Activated gamma-delta T cell (primary cell): ENCODE measurements around the gene FAM13A.
"Not testable (repeated sequence)": the region's sequence is repeated elsewhere in the genome, so short reads cannot be mapped to it uniquely, and the experiment has no call there.

Experiments used
- DNase-seq: peaks from one replicate; lab custom pipeline; 2025; lab: John Stamatoyannopoulos, UW

FAM13A gene

DNA sequence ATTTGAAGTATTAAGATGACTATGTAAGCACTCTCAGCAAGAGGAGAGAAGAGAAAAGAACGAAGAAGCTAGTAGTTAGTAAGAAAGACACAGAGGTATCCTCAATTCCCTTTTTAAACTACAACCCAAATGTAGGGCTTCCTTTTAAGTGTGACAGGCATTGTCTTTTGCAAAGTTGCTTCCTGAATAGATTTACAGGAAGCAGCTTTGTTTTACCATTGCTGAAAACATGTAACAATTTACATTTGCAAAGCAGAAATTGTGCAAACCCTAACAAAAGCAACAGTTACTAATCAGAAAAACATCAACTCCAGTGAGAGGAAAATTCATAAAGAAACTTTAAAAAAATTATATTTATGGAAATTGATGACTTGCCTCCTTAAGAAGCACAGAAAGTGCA, 96.4 kb downstream of the FAM13A start:
- no peak for DNase-seq

DNA sequence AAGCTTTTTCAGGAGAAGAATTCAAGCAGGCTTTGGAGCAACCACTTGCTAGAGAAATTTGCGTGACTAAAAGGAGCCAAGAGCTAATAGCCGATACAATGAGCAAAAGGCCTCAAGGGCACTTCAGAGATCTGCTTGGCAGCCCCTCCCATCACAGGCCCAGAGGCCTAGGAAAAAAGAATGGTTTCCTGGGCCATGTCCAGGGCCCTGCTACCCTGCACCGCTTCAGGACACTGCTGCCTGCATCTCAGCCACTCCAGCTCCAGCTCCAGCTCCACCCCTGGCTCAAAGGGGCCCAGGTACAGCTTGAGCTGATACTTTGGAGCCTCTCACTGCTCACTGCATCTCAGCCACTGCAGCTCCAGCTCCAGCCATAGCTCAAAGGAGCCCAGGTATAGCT, 98.9 kb downstream of the FAM13A start:
- DNase-seq = no peak

DNA sequence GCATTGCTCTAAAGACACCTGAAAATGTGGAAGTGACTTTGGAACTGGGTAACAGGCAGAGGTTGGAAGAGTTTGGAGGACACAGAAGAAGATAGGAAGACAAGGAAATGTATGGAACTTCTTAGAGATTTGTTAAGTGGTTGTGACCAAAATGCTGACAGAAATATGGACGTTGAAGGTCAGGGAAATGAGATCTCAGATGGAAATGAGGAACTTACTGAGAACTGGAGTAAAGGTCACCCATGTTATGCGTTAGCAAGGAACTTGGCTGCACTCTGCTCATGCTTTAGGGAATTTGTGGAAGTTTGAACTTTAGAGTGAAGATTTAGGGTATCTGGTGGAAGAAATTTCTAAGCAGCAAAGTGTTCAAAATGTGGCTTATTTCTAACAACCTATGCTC, 99.4 kb downstream of the FAM13A start:
- DNase-seq = no peak

DNA sequence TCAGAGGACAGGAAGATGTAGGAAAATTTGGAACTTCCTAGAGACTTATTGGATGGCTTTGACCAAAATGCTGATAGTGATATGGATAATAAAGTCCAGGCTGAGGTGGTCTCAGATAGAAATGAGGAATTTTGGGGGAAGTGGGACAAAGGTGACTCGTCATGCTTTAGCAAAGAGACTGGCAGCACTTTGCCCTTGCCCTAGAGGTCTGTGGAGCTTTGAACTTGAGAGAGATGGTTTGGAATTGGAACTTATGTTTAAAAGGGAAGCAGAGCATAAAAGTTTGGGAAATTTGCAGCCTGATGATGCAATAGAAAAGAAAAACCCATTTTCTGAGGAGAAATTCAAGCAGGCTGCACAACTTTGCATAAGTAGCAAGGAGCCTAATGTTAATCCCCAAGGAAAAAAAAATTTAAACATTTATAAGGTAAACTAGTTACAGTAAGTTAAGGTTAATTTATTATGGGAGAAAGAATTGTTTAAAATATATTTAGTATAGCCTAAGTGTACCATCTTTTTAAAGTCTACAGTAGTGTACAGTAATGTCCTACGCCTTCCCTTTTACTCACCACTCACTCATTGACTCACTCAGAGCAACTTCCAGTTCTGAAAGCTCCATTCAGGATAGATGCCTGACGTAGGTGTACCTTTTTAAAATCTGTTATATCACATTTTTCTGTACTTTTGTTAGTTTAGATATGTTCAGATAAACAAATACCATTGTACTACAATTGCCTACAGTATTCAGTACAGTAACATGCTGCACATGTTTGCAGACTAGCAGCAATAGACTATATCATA, 101.2 kb downstream of the FAM13A start:
- DNase-seq = no peak

DNA sequence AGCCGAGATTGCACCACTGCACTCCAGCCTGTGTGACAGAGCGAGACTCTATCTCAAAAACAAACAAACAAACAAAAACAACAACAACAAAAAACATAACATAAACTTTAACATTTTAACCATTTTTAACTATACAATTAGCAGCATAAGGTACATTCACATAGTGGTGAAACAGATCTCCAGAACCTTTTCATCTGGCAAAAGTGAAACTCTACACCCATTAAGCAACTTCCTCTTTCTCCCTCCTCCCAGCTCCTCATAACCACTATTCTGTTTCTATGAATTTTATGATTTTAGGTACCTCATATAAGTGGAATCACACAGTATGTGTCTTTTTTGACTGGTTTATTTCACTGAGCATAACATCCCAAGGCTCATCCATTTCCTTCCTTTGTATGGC, 103.6 kb downstream of the FAM13A start:
- no peak for DNase-seq

DNA sequence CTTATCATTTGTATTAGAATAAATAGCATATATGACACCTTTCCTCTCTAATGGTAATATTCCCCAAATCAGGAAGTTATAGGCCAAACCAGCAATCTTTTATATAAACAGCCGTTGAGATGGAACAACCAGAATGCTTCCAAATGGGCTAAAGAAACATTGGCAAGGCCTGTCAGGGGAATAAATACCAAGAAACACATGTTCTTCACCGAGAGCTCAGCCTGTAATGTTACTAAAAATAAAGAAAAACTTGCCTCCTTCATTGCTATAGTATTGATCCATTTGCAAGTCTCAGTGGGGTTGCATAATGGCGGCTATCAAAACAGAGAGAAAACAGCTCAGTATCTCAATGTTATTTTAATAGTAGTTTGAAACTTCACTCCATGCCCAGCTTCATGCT, 104.9 kb downstream of the FAM13A start:
- no peak for DNase-seq

DNA sequence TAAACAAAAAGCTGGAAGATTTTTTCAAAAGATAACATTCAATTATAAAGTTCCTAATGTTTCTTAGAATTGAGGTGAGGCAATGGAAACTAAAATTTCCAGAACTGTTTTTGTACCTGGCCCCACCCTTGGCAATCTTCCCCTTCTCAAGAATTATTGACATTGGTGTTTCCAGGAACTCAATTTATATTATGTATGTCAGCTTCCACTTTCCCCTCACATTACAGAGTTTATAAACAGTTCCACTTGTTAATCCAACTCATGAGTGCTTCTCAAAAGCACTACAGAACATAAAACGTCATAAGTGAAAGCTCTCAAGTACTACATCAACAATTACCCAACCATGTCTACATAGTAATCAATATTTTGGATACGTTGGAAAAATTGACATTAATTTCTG, 107.4 kb downstream of the FAM13A start:
- DNase-seq = no peak

DNA sequence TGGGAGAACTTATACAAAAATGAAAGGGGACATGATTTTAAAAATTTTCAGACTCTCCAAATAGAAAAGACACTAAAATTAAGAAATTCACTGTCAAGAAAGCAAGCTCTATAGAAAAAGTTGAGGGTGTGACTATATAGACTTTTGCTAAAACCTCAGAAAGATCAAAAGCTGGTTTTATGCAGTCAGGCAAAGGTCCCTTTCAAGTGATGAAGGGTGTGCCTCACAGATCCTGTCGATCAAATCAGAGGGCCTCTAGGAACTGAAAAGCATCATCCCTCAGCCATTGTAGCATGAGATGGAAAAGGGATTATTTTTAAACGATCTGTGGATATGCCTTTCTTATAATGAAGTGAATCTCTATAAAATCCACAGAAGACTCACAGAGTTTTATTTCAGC, 116.5 kb downstream of the FAM13A start:
- no peak for DNase-seq

DNA sequence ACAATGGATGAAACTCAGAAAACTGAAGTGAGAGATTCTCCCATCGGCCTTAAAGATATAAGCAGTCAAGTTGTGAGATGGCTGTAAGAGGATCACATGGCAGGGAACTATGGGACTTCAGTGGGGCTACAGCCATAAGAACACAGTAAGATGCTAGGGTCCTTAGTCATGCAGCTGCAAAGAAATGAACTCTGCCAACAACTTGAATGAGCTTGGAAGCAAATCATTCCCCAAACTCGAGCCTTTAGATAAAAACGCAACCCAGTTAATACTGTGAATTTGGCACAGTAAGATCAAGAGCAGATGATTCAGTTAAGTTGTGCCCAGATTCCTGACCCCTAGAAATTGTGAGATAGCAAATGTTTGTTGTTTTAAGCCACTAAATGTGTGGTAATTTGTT, 117.3 kb downstream of the FAM13A start:
- no peak for DNase-seq

DNA sequence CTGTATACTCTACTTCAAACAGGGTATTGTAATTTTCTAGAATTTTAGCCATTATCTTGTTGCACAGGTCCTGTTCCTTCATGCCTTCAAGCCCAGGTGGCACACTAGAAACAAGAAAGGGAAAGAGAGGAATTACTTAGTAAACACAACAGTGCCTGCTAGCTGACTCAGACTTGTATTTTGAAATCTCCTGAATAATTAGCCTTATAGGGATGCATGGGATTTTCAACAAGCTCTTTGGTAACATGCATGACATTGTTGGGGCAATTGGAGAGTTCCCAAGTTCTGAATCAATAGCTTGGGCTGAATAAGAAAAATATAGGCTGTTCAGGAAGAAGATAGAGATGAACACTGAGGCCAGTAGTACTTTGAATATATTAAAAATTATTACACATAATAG, 118.8 kb downstream of the FAM13A start:
- DNase-seq = no peak

DNA sequence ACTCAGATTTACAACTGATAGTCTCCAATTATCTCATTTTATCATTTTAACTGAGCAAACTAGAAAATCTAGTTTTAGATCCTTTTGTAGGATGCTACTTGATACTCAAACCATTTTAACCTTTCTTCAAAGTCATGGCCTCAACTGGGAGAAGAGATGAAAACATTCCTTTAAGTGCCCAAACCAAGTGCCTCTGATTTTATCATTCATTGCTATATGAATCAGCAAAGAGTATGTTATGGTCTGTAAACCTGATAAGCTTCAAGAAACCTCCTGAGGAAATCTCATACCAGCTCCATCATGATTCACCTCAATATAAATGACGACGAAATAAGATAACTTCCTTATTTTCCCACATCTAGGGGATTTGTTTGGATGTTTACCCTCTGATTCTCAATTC, 119.9 kb downstream of the FAM13A start:
- DNase-seq = no peak

DNA sequence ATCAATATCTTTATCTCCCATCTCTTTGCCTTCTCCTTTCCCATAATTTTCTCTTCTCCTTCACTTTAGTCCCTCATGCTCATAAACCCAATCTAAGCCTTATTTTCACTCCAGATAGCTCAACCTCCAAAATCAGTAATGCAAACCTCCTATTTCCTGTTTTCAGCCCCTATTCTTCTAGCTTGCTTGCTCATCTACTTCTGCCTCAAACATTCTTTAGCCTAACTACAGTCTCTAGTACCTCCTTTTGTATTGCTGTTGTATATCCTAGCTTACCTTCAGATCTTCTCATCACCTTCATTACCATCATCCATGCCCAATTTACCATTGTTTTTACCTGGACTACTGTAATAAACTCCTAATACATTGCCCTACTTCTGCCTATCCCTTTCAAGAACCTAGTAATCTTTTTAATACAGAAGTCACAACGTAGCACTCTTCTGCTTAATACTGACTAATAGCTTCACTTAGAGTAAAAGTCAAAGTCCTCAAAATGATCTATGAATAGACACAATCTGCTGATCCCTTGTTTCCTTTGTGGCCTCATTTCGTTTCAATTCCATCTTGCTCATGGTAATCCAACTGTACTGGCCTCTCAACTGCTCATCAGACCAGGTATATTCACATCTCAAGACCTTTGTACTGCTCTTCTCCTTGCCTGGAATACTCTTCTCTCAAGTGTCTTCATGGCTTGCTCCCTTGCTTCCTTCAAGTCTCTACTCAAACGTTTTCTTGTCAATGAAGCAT, 123.4 kb downstream of the FAM13A start:
- DNase-seq = no peak

DNA sequence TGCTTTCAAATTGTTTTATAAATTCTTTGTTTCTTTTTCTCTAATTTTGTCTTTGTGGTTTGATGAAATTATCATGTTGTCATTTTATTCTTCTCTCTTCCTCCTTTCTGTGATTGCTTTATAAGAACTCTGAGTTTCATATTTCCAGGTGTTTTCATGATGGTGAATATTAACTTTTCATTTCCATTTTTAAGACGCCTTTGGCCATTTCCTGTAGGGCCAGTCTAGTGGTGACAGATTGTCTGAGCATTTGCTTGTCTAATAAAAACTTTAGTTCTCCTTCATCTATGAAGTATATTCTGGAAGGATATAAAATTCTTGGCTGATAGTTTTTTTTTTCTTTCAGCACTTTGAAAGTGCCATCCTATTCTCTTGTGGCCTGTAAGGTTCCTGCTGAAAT, 128.1 kb downstream of the FAM13A start:
- no peak for DNase-seq

DNA sequence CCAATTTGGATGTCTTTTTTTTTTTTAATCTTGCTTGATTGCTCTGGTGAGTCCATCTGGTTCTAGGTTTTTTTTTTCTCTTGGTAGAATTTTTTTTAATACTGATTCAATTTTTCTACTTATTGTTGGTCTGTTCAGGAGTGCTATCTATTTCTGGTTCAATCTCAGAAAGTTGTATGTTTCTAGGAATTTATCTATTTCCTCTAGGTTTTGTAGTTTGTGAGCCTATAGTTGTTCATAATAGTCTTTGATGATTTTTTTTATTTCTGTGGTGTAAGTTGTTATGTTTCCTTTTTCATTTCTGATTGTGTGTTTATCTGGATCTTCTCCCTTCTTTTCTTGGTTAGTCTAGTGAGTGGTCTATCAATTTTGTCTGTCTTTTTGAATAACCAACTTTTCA, 129.6 kb downstream of the FAM13A start:
- DNase-seq = no peak

DNA sequence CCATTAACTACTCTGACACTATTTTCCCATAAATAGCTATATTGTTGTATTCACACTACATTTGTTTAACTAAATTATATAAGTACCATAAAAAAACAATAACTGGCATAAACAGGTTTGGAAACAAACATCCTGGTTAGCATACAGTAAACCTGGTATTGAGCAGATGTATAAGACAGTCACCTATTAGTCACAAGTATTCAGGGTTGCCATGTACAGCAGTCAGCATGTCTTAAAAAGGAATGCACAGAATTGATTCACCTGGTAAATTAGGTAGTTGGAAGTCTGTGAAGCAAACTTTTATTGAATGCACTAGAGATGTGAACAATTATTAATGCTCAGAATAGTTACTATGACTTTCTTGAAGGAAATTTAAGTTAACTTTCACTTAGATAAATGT, 137.9 kb downstream of the FAM13A start:
- DNase-seq = no peak

DNA sequence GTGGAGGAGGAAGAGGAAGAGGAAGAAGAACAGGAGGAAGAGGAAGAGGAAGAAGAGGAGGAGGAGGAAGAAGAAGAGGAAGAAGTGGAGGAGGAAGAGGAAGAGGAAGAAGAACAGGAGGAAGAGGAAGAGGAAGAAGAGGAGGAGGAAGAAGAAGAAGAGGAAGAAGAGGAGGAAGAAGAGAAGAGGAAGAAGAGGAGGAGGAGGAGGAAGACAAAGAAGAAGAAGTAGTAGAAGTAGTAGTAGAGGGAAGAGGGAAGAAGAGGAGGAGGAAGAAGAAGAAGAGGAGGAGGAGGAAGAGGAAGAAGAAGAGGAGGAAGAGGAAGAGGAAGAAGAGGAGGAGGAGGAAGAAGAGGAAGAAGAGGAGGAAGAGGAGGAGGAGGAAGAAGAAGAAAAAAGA, 143.8 kb downstream of the FAM13A start:
- DNase-seq = not testable (repeated sequence)

DNA sequence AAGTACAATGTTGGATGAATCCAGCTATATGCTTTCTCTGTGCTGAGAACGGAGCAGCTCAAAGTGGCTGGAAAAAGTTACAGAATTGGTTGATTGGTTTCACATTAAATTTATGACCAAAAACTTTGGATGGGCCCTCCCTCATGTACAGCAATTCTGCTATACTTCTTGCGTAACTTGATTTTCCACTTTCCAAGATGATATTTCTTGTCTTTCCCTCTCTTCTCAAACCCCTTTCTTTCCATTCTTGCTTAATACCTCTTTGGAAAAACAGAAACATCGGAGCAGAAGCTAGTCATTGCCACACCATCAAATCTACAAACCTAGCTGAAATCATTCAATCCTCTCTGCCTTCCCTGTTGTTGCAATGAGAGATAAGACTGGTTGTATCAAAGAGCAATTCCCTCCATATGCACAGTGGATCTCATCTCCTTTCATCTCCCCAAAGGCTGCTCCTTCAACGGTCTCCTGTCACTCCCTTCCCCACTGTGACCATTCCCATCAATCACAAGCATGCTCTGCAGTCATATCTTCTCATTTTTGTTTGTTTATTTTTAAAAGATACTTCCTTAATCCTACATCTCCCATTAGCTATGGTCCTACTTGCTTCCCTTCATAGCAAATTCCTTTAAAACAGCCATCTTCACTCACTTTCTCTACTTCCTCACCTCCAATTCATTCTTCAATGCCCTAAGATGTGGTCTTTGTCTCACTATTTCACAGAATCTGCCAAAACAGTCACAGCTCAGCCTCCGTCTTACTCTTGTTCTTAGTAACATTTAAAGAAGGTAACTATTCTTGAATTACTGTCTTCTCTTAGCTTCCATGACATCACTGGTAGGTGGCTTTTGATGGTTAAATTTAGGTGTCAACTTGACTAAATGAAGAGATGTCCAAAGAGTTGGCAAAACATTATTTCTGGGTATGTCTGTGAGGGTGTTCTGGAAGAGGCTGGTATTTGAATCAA, 145.5 kb downstream of the FAM13A start:
- no peak for DNase-seq

DNA sequence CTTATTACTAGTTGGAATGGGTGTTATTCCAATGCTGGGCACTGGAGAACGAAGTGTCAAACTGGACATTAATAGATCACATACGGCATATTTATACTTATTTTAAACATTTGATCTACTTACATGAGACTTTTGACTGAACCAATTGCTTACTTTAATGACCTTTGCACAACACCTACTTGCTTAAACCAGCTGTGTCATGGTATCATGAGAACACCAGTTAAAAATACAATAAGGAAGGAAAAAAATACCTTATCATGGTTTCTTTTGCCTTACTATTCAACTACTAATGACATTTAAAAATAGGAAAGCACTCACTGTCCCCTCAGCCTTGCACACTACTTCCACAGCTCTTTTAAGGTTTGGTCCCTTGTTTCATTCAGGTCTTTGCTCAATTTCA, 146.9 kb downstream of the FAM13A start:
- DNase-seq = no peak

DNA sequence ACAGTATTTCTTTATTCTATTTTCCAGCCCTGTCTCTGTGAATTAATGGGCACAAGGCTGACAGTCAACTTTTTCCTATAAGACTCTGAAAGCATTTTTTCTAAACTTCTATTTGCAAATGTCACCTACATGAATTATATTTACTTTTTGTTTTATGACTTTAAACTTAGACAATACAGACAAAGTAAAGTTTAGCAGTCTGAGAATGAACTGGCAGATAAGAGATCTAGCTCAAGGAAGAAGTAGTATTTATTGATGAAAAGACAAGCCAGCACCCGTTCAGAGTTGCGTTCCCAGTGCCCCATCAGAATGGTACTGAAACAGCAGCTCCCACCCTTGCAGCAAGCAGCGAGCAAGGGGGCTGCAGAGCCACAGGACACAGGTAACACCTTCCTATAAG, 148.5 kb downstream of the FAM13A start:
- DNase-seq = no peak

DNA sequence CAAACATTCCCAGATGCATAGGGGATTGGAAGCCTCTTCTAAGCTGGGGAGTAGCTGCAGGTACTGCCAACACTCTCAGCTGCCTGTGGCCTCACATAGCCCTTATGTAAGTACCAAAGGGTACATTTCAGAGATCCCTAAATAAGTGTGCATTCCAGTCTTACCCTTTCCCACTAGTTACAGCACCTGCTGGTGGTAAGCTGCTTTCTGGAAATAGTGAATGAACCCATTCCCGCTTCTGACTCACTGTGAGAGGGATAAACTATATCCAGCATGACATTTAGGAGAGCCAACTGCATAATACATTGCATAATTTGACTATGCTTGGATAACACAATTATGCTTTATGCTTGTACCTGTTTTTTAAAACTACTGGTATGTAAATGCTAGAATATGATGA, 149.0 kb downstream of the FAM13A start:
- DNase-seq = no peak

DNA sequence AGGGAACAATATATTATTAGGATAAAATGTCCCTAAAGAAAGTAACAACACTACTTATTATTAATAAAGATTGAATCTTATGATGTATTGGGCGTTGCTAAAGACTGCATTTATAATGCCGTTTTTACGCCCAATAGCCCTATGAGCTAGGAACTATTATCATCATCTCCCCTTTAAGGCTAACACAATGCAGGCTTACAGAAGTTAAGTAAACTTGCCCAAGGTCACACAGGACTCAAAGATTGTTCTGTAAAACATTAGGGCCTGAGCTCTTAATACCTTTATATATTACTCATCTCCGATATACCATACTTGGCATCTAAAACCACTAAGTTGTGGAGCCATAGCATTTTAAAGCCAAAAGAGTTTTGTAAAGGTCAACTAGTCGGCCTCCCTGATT, 149.5 kb downstream of the FAM13A start:
- DNase-seq = no peak

DNA sequence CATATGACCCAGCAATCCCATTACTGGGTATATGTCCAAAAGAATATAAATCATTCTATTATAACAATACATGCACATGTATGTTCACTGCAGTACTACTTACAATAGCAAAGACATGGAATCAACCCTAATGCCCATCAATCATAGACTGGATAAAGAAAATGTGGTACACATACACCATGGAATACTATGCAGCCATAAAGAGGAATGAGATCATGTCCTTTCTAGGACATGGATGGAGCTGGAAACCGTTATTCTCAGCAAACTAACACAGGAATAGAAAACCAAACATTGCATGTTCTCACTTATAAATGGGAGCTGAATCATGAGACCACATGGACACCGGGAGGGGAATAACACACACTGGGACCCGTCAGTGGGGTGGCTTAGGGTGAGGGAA, 152.7 kb downstream of the FAM13A start:
- DNase-seq = not testable (repeated sequence)
